Inflammatory macrophage treated with lipopolysaccharide for 4 hours (primary cell): Measurements from ENCODE around the gene NEURL1B.

Source experiments
- DNase-seq: peaks from one replicate; pipeline ENCODE4 v3.0.0-alpha.2; 2020

Gene NEURL1B

DNA sequence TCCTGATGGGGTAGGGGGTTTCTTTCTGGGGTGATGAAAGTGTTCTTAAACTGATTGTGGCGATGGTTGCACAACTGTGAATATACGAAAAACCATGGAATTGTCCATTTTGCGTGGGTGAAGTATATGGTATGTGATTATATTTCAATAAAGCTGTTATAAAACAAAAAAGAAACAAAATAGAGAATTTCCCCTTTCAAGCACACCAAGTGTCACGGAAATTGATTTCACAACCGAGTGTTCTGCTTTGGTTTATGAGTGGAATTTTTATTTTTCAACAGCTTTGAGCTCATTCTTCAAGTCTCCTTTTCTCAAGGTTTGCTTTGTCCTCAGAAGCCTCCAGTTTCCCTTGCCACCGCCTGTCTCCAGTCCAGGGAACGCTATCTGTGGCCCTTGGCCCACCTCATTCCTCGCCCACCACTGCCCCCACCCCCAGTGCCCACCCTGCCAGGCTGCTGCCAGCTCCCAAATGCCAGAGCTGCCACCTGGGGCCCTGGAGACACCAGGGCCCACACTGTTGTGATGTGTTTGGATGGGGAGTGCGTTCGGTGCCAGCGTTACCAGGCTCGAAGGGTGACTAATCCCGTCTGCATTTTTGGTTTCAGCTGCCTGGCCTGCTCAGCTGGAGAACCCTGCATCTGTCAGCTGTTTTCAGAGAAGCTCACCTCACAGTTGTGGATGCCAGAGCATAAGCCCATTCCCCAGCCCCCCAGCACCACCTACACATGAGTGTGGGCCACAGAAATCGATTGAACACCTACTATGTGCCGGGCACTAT lies 99.6 kb downstream of the NEURL1B start:
- peak; percentile 92 for DNase-seq
